ENCODE measurements around the gene COL18A1. TPM values are rescaled to one million over a fixed set of nuclear protein-coding genes. Genes with fewer than 3 reads are reported as not detected.

COL18A1 gene
- total RNA-seq, 1 experiment from 2014 or later: 77.0 TPM

DNA sequence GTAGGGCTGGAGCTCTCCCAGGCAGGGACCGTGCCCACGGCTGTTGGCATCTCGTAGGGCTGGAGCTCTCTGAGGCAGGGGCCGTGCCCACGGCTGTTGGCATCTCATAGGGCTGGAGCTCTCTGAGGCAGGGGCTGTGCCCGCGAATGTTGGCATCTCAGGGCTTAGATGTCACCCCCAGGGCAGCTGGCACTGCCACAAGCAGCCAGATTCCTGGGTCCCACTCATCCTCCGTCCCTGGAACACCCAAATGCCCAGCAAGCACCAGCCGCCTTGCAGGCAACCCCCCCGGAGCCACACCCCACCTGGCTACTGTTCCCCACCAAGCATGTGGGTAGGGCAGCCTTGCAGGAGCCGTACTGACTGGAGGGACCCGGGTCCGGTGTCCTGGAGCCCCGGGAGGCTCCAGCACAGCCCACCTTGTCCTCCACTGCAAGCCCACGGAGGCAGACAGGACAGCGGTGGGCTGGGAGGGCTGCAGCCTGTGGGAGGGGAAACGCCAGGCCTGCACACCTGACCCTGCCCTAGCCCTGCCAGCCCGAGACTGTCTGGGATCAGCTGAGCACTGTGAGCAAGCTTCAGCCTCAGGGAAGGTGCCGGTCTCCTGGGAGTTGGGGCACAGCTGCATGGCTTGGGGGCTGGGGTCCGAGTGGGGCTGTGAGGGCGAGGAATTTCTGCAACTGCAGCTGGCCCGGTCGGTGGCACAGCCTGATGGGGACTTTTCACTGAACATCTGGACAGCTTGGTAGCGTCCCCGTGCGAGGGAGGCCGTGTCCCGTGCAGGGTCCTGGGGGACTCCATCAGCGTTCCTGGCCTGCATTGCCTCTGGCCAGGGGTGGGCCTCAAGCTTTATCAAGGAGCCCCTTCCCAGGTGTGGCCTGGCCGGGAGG is 53.6 kb downstream of the COL18A1 start:
- H3K27me3 ChIP-seq (ENCODE audit: low read length): no peaks in the 10 kb centered on the region
- H3K4me3 ChIP-seq (ENCODE audit: low read length): no peak overlapping the region
- H3K9me2 ChIP-seq (replicated peaks; ENCODE audit: low read length): no peaks in the 10 kb centered on the region
- CTCF ChIA-PET: no interaction called here
- H3K4me2 ChIP-seq (ENCODE audit: low read length): no peak overlapping the region
- TF ChIP-seq, protein P1, sequence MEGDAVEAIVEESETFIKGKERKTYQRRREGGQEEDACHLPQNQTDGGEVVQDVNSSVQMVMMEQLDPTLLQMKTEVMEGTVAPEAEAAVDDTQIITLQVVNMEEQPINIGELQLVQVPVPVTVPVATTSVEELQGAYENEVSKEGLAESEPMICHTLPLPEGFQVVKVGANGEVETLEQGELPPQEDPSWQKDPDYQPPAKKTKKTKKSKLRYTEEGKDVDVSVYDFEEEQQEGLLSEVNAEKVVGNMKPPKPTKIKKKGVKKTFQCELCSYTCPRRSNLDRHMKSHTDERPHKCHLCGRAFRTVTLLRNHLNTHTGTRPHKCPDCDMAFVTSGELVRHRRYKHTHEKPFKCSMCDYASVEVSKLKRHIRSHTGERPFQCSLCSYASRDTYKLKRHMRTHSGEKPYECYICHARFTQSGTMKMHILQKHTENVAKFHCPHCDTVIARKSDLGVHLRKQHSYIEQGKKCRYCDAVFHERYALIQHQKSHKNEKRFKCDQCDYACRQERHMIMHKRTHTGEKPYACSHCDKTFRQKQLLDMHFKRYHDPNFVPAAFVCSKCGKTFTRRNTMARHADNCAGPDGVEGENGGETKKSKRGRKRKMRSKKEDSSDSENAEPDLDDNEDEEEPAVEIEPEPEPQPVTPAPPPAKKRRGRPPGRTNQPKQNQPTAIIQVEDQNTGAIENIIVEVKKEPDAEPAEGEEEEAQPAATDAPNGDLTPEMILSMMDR (conservative IDR thresholded peaks at IDR 0.05; ENCODE audit: low read depth, low read length): no peak
- TF ChIP-seq EZH2phosphoT487 (IDR thresholded peaks at IDR 0.05; ENCODE audit: borderline replicate concordance, low read length): no peak
- no peak for TF ChIP-seq EZH2 (IDR thresholded peaks at IDR 0.05; ENCODE audit: low read length, unreplicated experiment)
- H3K9ac ChIP-seq (ENCODE audit: low read length): no peak overlapping the region
- no peaks in the 10 kb centered on the region for H3K9me3 ChIP-seq (ENCODE audit: low read length)
- no peaks in the 10 kb centered on the region for H4K20me1 ChIP-seq (ENCODE audit: low read length)
- ATAC-seq (no peak), DNase-seq (no peak)
- no peaks in the 10 kb centered on the region for H3F3A ChIP-seq (ENCODE audit: low read length, unreplicated experiment)
- no peak overlapping the region for H2AFZ ChIP-seq (ENCODE audit: low read length)
- H3K79me2 ChIP-seq (ENCODE audit: low read length): no peaks in the 10 kb centered on the region
- H3K27ac ChIP-seq (ENCODE audit: low read length): no peak overlapping the region
- POLR2A ChIA-PET (ENCODE audit: unreplicated experiment): no interaction called here
- intact Hi-C loops (cut with micrococcal nuclease): no loop called here
- BruUV-seq (replicated peaks): no TSS peak
- H3K36me3 ChIP-seq (ENCODE audit: low read depth, low read length): 0 out of 2 replicates have a peak, but pooled peaks cover 5% of the 10 kb centered on the region
- peaks cover 25% of the 10 kb centered on the region for H3K4me1 ChIP-seq (ENCODE audit: insufficient read depth, low read length)

GRCh38 chr21:45459171-45460010 is 54.4 kb downstream of the COL18A1 start:
- no peaks in the 10 kb centered on the region for H3F3A ChIP-seq (ENCODE audit: low read length, unreplicated experiment)
- H3K9me2 ChIP-seq (replicated peaks; ENCODE audit: low read length): no peaks in the 10 kb centered on the region
- POLR2A ChIA-PET (ENCODE audit: unreplicated experiment): no interaction called here
- ATAC-seq: no peak
- no TSS peak for BruUV-seq (replicated peaks)
- CTCF ChIA-PET: no interaction called here
- no peak overlapping the region for H3K4me2 ChIP-seq (ENCODE audit: low read length)
- H3K9ac ChIP-seq (ENCODE audit: low read length): no peak overlapping the region
- intact Hi-C loops (cut with micrococcal nuclease): no loop called here
- no peaks in the 10 kb centered on the region for H3K9me3 ChIP-seq (ENCODE audit: low read length)
- no peaks in the 10 kb centered on the region for H4K20me1 ChIP-seq (ENCODE audit: low read length)
- H3K27me3 ChIP-seq (ENCODE audit: low read length): no peaks in the 10 kb centered on the region
- DNase-seq: no peak
- no peak overlapping the region for H2AFZ ChIP-seq (ENCODE audit: low read length)
- peaks cover 25% of the 10 kb centered on the region for H3K4me1 ChIP-seq (ENCODE audit: insufficient read depth, low read length)
- TF ChIP-seq EZH2 (IDR thresholded peaks at IDR 0.05; ENCODE audit: low read length, unreplicated experiment): no peak
- no peak for TF ChIP-seq EZH2phosphoT487 (IDR thresholded peaks at IDR 0.05; ENCODE audit: borderline replicate concordance, low read length)
- TF ChIP-seq, protein P1 (conservative IDR thresholded peaks at IDR 0.05; ENCODE audit: low read depth, low read length): no peak
- H3K4me3 ChIP-seq (ENCODE audit: low read length): no peak overlapping the region
- H3K79me2 ChIP-seq (ENCODE audit: low read length): no peaks in the 10 kb centered on the region
- H3K27ac ChIP-seq (ENCODE audit: low read length): 0 out of 2 replicates have a peak overlapping the region, but pooled peaks have one; percentile 55
- H3K36me3 ChIP-seq (ENCODE audit: low read depth, low read length): 0 out of 2 replicates have a peak, but pooled peaks cover 5% of the 10 kb centered on the region
